ENCODE results near the gene BRIP1. TPM values are rescaled to one million over a fixed set of nuclear protein-coding genes. Genes with fewer than 3 reads are reported as not detected.

The BRIP1 gene
- total RNA-seq, result 16.1 and 22.9 TPM in 2 replicates

- peak within 1 kb of the TSS; percentile 72 for H3K4me3 ChIP-seq (ENCODE audit: low read depth, low read length)
- peak; percentile 94 for DNase-seq (ENCODE audit: low read depth)
- TF ChIP-seq CTCF (IDR thresholded peaks at IDR 0.05; ENCODE audit: insufficient read depth, low read depth, low read length), result no peak
Measured at GRCh38 chr17:61862975-61863800, at the start of gene BRIP1. Gene BRIP1 (minus strand): TSS chr17:61863528. CDS start chr17:61861539, 1,989 bp downstream.

- H3K4me3 ChIP-seq (ENCODE audit: low read depth, low read length), result no peak overlapping the region
- no peak for TF ChIP-seq CTCF (IDR thresholded peaks at IDR 0.05; ENCODE audit: insufficient read depth, low read depth, low read length)
- no peak for DNase-seq (ENCODE audit: low read depth)
Measured at GRCh38 chr17:61908292-61909037, 45.1 kb upstream of the BRIP1 start.

GRCh38 chr17:61907361-61907760 is 44.0 kb upstream of the BRIP1 start:
- no peak for DNase-seq (ENCODE audit: low read depth)
- TF ChIP-seq CTCF (IDR thresholded peaks at IDR 0.05; ENCODE audit: insufficient read depth, low read depth, low read length), result no peak
- H3K4me3 ChIP-seq (ENCODE audit: low read depth, low read length), result no peak overlapping the region

- no peak for DNase-seq (ENCODE audit: low read depth)
- TF ChIP-seq CTCF (IDR thresholded peaks at IDR 0.05; ENCODE audit: insufficient read depth, low read depth, low read length), result no peak
- no peak overlapping the region for H3K4me3 ChIP-seq (ENCODE audit: low read depth, low read length)
Measured at GRCh38 chr17:61904094-61904710, 40.9 kb upstream of the BRIP1 start.

GRCh38 chr17:61903251-61903650 is 39.9 kb upstream of the BRIP1 start:
- TF ChIP-seq CTCF (IDR thresholded peaks at IDR 0.05; ENCODE audit: insufficient read depth, low read depth, low read length), result no peak
- H3K4me3 ChIP-seq (ENCODE audit: low read depth, low read length), result no peak overlapping the region
- DNase-seq (ENCODE audit: low read depth), result no peak

GRCh38 chr17:61897548-61898180 is 34.3 kb upstream of the BRIP1 start:
- TF ChIP-seq CTCF (IDR thresholded peaks at IDR 0.05; ENCODE audit: insufficient read depth, low read depth, low read length), result no peak
- DNase-seq (ENCODE audit: low read depth), result no peak
- H3K4me3 ChIP-seq (ENCODE audit: low read depth, low read length), result no peak overlapping the region

All from fibroblast of villous mesenchyme (primary cell).